Myocyte (in vitro differentiated cells): ENCODE measurements around the gene ARMH1. TPM values are rescaled to one million over a fixed set of nuclear protein-coding genes. Genes with fewer than 3 reads are reported as not detected.
"Not testable (repeated sequence)": the region's sequence is repeated elsewhere in the genome, so short reads cannot be mapped to it uniquely, and the experiment has no call there.

Experiments used
- DNase-seq: peaks from one replicate; pipeline ENCODE4 v3.0.0-alpha.2; 2012; ENCODE audit warnings: low read depth
- total RNA-seq: library from RNA; depleted of rRNA; stranded (reverse); fragments of >200 nt; gene quantifications from 2 replicates; pipeline ENCODE4 v1.2.3, GENCODE V29; 2014

Gene ARMH1
- total RNA-seq, 1 donor from 2014 or later: 7.0 TPM

GRCh38 chr1:44693900-44694299, 19.4 kb downstream of the ARMH1 start:
- DNase-seq: no peak

- DNase-seq: no peak
These were observed 20.5 kb downstream of the ARMH1 start for GRCh38 chr1:44694863-44695478.

DNA sequence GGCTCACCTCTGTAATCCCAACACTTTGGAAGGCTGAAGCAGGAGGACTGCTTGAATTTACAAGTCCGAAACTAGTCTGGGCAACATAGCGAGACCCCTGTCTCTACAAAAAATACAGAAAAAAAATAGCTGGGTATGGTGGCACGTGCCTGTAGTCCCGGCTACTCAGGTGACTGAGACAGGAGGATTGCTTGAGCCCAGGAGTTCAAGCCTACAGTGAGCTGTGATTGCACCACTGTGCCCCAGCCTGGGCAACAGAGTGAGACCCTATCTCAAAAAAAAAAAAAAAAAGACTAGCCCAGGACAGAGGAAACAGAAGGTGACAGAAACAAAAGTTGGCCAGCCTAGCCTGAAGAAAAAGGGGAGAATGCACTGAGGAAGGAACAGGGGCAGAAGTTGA, 21.2 kb downstream of the ARMH1 start:
- no peak for DNase-seq

DNA sequence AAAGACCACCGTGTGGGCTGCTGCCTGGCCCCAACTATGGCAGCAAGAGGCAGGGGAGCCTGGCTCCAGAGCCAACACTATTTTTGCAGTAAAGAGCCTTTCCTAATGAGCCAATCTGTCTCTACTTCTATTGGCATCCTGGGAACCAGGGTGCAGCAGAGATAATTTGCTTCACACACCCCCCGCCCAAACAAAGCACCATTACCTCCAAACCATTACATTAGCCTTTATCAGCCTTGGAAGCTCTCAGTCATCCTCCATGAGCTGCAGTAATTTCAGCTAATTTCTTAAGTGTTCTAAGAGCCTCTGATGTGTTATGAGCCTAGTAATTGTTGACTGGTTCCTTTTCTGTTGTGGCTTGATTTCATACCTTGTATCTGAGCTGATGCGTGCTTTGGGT, 21.6 kb downstream of the ARMH1 start:
- no peak for DNase-seq

DNA sequence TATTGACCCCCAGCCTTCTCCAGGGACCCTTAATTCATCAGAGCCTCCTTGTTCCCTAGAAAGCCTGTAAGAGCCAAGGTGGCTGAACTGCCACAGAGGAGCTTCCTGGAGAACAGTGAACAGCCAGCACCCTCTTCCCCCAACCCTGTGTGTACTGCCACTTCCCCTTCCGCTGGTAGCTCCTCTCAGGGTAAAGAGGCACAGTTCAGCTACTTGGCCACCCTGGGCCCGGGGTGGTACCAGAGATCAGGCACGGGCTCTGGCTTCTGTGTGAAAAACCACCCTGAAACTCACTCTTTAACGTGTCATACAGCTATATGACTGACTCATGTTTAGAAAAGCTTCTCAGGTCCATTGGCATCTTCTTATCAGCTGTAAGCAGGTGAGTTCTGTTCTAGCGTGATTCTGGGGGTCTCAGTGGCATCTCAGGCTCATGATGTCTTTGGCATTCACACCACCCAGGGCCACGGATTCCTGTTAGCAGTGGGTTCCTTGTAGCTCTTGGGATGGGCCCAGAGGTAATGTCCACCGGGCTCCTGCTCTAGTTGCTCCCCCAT, 22.4 kb downstream of the ARMH1 start:
- DNase-seq: no peak

DNA sequence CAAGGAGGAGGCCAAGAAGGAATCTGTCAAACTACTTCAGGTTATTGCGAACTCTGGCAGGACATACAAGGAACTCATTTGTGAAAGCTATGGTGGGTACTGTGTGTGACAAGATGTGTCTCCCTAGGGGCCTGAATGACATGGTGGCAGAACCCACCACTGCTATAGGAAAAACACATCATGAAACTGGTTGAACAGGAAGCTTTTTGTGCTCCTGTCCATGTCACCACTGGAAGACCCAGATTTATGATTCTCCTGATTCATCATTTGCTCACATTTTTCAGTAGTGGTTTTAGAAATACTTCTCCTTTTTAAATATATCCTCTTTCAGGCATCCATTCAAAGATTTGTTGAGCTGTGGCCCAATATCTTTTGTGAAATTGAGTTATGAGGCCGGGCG, 23.6 kb downstream of the ARMH1 start:
- no peak for DNase-seq

GRCh38 chr1:44699375-44699774, 24.9 kb downstream of the ARMH1 start:
- not testable (repeated sequence) for DNase-seq

DNA sequence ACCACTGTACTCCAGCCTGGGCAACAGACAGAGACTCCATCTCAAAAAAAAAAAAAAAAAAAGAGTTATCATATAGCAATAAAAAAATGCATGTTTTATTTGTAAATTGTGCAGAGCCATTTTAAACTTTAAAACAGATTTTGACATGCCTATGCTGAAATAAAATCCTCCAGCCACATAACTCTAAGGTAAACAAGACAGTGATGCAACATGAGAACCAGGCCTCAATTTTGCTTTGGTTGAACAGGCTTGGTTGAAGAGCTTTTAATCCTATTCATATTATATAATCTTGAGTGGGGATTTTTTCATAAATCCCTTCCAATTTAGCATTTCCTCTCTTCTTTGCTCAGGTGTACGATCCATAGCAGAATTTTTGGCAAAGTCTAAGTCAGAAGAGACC, 26.1 kb downstream of the ARMH1 start:
- DNase-seq: no peak

DNA sequence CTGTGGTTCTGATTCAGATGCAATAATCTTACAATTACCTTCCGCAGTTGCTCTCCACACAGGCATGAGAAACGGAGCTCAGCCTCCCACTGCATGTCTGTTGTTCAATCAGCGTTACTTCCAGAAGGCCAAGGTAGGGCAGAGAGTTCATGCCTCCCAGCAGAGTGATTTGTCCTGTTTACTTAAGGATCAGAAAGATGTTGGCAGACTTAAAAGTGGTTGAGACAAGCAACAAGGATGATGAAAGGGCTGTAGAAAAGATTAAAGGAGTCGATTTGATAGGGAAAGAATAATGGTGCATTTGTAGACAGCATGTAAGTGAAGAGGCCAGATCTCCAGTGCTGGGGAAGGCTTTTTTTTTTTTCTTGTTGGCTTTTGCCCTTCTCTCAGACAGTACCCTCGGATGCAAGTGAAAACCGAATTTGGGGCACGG, 26.6 kb downstream of the ARMH1 start:
- no peak for DNase-seq

DNA sequence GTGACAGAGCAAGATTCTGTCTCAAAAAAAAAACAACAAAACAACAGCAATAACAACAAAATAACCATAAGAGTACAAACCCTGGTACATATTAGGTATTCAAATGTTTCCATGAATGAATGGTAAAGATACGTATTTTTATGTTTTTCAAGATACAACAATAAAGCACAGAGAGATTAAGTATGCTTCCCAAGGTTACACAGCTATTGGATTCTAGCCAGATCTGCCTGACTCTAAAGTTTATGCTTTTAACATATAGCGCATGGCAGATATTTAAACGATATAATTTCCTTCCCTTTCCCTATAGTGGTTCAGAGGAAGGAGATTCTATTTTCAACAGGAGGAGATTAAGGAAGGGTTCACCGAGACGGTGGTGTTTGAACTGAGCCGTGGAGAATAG, 31.0 kb downstream of the ARMH1 start:
- no peak for DNase-seq

- no peak for DNase-seq
These were observed 31.4 kb downstream of the ARMH1 start for GRCh38 chr1:44705938-44706337.

DNA sequence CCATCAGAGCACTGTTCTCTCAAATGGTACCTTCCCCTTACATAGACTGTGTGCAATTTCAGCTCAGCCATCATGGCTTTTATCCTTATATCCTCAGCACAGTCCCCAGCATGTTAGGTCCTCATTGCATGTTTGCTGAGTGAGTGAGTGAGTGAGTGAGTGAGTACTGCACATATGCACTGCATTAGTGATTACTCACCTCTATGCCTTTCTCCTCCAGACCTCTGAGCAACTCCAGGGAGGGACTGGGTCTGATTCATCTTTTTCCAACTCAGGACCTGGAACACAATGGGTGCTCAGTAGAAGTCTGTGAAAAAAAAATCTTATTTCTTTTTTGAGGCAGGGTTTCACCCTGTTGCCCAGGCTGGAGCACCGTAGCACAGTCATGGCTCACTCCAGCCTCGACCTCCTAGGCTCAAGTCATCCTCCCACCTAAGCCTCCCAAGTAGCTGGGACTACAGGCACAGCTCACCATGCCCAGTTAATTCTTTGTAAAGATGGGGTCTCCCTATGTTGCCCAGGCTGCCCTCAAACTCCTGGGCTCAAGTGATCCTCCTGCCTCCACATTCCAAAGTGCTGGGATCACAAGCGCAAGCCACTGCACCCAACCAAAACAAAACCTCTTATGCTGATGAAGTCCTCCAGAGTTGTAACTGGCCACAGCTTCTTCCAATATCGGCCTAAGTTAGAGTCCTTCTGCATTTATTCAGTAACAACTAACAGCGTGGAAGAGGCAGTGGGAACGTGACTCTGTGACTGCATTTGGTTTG, 32.8 kb downstream of the ARMH1 start:
- DNase-seq: no peak

- DNase-seq: peak; percentile 74
These were observed 33.7 kb downstream of the ARMH1 start for GRCh38 chr1:44707959-44708831.

GRCh38 chr1:44713321-44713781, 38.8 kb downstream of the ARMH1 start:
- DNase-seq: peak; percentile 83

GRCh38 chr1:44714532-44714931, 40.0 kb downstream of the ARMH1 start:
- no peak for DNase-seq

- DNase-seq: peak; percentile 80
These were observed 40.5 kb downstream of the ARMH1 start for GRCh38 chr1:44714944-44715571.

DNA sequence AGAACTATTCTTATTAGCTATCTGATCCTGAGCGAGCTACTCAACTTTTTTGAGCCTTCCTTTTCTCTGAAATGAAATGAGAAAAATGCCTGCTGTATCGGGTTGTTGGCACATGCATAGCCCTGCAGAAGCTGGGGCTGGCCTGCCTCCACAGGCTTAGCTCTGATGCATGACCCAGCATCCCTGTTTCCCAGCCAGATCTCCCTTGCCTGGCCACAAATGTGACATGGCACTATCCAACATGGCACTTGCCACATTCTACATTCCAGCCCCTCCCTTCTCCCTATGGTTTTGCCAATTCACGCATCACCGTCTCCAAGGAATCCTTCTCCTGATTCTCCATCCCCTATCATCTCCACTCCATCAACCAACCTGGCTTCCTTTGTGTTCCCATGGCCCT, 42.6 kb downstream of the ARMH1 start:
- peak; percentile 53 for DNase-seq

DNA sequence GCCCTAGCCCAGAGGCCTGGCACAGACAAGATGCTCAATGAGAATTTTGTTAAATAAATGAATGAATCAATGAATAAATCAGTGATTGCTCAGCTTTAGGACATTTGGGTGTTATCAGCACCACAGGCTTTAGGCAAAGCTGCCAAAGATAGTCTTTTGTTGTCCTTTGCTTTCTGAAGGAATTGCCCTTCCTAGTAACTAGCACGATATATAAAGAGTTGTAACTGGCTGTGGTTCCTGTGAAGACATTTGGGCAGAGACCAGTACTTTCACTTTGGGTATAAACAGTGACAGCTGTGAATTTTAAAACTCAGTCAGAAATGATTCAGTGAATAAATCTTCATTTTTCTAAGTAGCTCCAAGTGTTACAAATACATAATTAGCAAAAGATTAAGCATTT, 43.1 kb downstream of the ARMH1 start:
- DNase-seq: peak; percentile 46

DNA sequence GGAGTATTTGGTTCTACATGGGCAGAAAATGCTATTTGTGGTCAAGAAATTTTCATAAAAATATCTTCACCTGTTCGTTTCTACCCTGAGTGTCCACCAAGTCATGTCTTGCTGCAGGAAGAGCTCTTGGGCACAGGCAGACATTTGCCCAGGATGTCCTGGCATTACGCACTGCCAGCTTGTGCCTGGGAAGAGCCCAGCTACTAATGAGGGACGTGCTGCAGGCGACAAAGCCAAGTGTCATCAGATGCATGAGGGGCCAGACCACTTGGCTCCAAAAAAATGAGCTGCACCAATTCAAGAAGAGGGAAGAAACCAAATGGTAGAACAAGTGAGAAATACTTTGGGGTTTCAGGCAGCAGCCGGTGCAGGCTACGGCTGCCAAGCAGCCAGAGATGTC, 43.6 kb downstream of the ARMH1 start:
- DNase-seq: peak; percentile 43

DNA sequence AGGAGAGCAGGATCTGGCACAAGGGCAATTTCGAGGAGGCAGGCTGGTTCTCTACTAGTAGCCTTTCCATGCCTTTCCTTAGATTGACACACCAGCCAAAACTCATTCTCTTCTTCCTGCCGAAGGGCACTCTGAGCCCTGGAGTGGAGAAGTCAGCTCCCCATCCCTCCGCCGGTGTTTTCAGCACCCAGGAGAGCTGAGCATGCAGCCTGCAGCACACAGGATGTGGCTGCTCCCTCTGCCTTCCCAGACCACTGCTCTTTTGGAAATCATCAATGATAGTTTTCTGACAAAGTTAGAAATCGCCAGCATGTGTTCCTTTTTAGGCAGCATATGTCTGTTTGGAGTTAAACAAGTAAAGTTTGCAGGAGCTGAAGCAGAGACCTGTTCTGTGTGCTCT, 44.8 kb downstream of the ARMH1 start:
- no peak for DNase-seq

DNA sequence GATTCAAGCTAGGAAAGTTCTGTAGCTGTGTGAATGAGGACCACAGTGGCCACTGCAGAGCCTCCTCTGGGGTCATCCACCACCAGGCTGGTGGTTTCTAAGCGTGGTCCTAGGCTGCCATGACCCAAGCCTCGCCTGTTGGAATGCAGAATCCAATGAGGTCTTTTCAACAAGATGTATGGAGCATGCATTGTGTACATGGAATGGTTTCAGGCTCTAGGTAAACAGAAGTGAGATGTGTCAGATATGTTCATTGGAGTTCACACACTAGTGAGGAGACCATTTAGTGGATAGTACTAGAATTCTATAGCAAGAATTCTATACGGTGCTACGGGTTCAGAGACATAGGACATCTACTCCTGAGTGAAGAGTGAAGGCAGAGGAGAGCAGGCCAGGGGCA, 45.8 kb downstream of the ARMH1 start:
- no peak for DNase-seq
